D721Med (cell line): Measurements from ENCODE around the gene MBD5.

Source experiments
- DNase-seq: peaks from one replicate; pipeline ENCODE4 v3.0.0; 2011; ENCODE audit warnings: low spot score; ENCODE audit not compliant: insufficient read length
- FAIRE-seq: peaks from 2 replicates; lab custom pipeline; 2011; peaks lifted over from hg19 to GRCh38; lab: Jason Lieb, UNC
- TF ChIP-seq, protein P1 (sequence below): IDR thresholded peaks from 2 replicates; pipeline ENCODE4 v1.5.1; 2012; ENCODE audit warnings: mild to moderate bottlenecking, control low read depth; ENCODE audit not compliant: insufficient read depth; ENCODE audit errors: missing control alignments

The MBD5 gene

DNA sequence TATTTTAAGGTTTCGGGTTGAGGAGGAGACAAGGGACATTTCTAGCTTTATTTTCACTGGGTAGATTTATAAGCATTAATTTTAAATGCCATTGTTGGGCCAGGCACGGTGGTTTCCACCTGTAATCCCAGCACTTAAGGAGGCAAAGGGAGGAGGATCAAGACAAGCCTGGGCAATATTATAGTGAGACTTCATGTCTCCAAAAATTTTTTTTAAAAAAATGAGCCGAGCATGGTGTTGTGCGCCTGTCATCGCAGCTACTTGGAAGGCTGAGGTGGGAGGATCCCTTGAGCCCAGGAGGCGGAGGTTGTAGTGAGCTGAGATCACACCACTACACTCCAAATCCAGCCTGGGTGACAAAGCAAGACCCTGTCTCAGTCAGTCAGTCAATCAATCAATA lies 45.0 kb downstream of the MBD5 start:
- FAIRE-seq (no peak), DNase-seq (no peak)
- TF ChIP-seq, protein P1, sequence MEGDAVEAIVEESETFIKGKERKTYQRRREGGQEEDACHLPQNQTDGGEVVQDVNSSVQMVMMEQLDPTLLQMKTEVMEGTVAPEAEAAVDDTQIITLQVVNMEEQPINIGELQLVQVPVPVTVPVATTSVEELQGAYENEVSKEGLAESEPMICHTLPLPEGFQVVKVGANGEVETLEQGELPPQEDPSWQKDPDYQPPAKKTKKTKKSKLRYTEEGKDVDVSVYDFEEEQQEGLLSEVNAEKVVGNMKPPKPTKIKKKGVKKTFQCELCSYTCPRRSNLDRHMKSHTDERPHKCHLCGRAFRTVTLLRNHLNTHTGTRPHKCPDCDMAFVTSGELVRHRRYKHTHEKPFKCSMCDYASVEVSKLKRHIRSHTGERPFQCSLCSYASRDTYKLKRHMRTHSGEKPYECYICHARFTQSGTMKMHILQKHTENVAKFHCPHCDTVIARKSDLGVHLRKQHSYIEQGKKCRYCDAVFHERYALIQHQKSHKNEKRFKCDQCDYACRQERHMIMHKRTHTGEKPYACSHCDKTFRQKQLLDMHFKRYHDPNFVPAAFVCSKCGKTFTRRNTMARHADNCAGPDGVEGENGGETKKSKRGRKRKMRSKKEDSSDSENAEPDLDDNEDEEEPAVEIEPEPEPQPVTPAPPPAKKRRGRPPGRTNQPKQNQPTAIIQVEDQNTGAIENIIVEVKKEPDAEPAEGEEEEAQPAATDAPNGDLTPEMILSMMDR: no peak

DNA sequence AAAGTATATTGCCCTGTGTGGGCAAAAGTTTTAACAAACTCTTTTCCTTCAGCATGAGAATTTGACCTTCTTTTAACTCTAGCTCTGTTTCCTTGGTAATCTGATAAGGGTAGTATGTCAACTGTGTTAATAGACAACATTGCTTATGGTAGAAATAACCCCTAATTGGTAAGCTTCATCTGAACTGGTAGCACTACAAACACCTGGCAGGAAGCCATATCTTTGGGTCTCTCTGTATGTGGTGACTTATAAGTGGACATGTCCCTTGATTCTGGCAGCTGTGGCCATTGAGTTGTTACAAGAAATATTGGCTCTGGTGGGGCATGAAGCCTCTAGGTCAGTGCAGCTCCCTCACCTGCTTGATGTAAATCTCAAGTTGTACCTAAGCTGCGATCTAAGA lies 46.9 kb downstream of the MBD5 start:
- DNase-seq (no peak), FAIRE-seq (no peak)
- TF ChIP-seq, protein P1: no peak

- no peak for FAIRE-seq
- no peak for DNase-seq
- TF ChIP-seq, protein P1: no peak
These were observed 50.5 kb downstream of the MBD5 start for GRCh38 chr2:148071351-148071750.

- DNase-seq (no peak), FAIRE-seq (no peak)
- TF ChIP-seq, protein P1: no peak
These were observed 75.1 kb downstream of the MBD5 start for GRCh38 chr2:148096012-148096411.

DNA sequence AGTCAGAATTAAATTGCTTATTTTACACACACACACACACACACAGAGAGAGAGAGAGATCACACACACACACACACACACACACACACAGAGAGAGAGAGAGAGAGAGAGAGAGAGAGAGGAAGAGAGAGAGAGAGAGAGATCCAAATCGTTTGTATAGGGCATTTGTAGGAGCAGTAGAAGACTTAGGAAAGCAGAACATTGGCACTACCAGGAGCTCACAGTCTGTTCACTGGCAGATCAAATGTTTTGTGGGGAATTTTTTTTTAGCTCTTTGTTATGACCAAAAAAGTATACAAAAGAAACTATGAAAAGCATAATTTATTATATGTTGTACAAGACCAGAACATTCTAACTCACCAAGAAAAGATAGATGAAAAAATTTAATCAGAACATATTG lies 81.8 kb downstream of the MBD5 start:
- no peak for DNase-seq
- FAIRE-seq: no peak
- TF ChIP-seq, protein P1: no peak

DNA sequence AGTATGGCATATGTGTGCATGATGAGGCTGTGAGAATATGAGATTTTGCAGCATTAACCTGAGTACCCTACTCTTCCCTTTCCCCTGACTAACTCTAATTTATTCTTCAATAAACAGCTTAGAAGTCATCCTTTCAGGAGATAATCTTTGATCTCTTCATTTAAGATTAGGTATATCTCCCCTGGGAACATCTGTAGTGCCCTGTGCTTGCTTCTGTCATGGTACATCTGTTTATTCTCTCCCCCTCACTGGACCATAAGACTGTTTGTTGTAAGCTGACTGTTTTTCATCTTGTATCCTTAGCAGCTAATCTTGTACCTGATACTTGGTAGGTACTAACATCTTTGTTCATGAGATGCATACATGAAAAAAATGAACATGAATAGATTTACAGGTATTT lies 83.1 kb downstream of the MBD5 start:
- peak; percentile 98 for FAIRE-seq
- TF ChIP-seq, protein P1: no peak
- peak; percentile 25 for DNase-seq

DNA sequence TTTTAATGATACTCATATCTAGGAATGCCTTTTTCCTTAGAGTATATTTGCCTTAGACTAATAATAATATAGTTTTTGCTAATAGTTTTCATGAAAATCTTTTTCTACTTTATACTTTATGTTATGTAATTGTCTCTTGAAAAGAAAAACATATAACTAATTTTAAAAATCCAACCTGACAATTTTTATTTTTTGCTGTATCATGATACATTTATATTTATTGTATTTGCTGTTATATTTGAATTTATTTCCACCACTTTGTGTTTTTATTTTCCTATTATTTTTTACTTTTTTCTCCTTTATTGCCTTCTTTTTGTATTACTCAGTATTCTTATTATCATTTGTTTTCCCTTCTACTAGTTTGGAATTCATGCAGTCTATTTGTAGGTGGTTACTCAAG lies 85.4 kb downstream of the MBD5 start:
- DNase-seq (no peak), FAIRE-seq (no peak)
- TF ChIP-seq, protein P1: no peak
